Kidney (tissue), 14 donors: ENCODE measurements around the gene CAT. TPM values are rescaled to one million over a fixed set of nuclear protein-coding genes. Genes with fewer than 3 reads are reported as not detected.

Experiments
- DNase-seq, 5 donors: peaks; one replicate each; pipeline ENCODE4 v3.0.0-alpha.2; 2013 to 2020
- FAIRE-seq: peaks from 2 replicates; lab custom pipeline; 2012; peaks lifted over from hg19 to GRCh38; lab: Jason Lieb, UNC
- H3K27ac ChIP-seq, 2 donors: one replicate each; pipeline ENCODE4 v1.7.0; 2013; ENCODE audit warnings: low read depth in 2 of 2, low read length in 2 of 2, inconsistent platforms in 1 of 2
- H3K27me3 ChIP-seq: one replicate; pipeline ENCODE4 v1.7.1; 2013; ENCODE audit warnings: low read length, inconsistent platforms; ENCODE audit not compliant: control insufficient read depth, insufficient read depth
- H3K36me3 ChIP-seq, 3 donors: one replicate each; pipeline versions ENCODE4 v1.7.0 to v1.7.1; 2013; ENCODE audit warnings: low read length in 3 of 3, control low read depth in 1 of 3, inconsistent platforms in 1 of 3; ENCODE audit not compliant: insufficient read depth in 3 of 3, control insufficient read depth in 2 of 3
- H3K4me1 ChIP-seq, 3 donors: one replicate each; pipeline versions ENCODE4 v1.7.0 to v1.7.1; 2013; ENCODE audit warnings: low read length in 3 of 3, inconsistent platforms in 1 of 3, low read depth in 1 of 3; ENCODE audit not compliant: control insufficient read depth in 2 of 3, insufficient read depth in 2 of 3
- H3K4me3 ChIP-seq, 3 donors: one replicate each; pipeline versions ENCODE4 v1.7.0 to v1.8.1; 2013; ENCODE audit warnings: low read length in 3 of 3, control low read depth in 1 of 3, inconsistent platforms in 1 of 3
- H3K9ac ChIP-seq, 3 donors: one replicate each; pipeline versions ENCODE4 v1.7.0 to v1.7.1; 2013; ENCODE audit warnings: low read length in 3 of 3, control low read depth in 1 of 3, inconsistent platforms in 1 of 3
- H3K9me3 ChIP-seq, 3 donors: one replicate each; pipeline versions ENCODE4 v1.7.0 to v1.7.1; 2013; ENCODE audit warnings: low read length in 3 of 3, control low read depth in 1 of 3, inconsistent platforms in 1 of 3; ENCODE audit not compliant: control insufficient read depth in 2 of 3, insufficient read depth in 1 of 3
- intact Hi-C: fragments of 100-400 bp; cut with DNase I; formaldehyde crosslinking; loops from one replicate; pipeline ENCODE4 v1.11.1; 2022
- polyA plus RNA-seq: library from polyadenylated mRNA; stranded (reverse); fragments of 350-450 nt; fragmentation: Illumina TruSeq; extraction: RNeasy Lipid Tissue Mini Kit (QIAGEN cat#74804); gene quantifications from one replicate; pipeline ENCODE4 v1.2.3, GENCODE V29; 2014; ENCODE audit warnings: low read depth, low replicate concordance; ENCODE audit not compliant: insufficient read depth
- total RNA-seq: library from RNA; stranded (reverse); fragmentation: NEBNext Ultra II Directional; extraction: Animal tissue kit (Norgen Biotek cat#: 25700); gene quantifications from one replicate; pipeline ENCODE4 v1.2.1, GENCODE V29; 2021
- TF ChIP-seq, protein P1 (sequence below): IDR thresholded peaks from 3 replicates; pipeline ENCODE4 v1.5.1; 2012; ENCODE audit warnings: mild to moderate bottlenecking, moderate library complexity, borderline replicate concordance; ENCODE audit not compliant: insufficient read depth; ENCODE audit errors: extremely low read depth
- donor health status: control.
- donor health status: control.
- donor health status: control.
- donor health status: control.
- donor health status: control.
- donor health status: DM: yes; HTN: yes; CAD: no.
- donor health status: Normal renal cell carcinoma (clear cell type).

Gene CAT
- total and polyA plus RNA-seq, 2 donors from 2014 or later, result 84.4 to 208 TPM

DNA sequence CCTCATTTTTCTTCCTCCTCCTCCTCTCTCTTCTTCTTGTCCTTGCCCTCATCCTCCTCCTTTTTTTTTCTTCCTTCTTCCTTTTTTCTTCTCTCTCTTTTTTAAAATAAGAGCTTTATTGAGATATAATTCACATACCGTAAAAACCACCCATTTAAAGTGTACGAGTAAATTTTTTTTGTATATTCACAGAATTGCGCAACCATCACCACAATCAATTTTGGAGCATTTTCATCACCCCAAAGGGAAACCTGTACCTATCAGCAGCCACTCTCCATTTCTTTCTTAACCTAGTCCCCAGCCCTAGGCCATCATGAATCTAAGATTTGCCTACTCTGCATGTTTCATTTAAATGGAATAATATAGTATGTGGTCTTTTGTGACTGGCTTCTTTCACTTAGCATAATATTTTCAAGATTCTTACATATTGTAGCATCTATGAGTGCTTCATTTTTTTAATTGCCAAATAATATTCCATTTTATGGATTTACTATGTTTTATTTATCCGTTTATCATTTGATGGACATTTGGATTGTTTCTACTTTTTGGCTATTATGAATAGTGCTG, 35.0 kb downstream of the CAT start:
- no peak for DNase-seq
- TF ChIP-seq, protein P1, sequence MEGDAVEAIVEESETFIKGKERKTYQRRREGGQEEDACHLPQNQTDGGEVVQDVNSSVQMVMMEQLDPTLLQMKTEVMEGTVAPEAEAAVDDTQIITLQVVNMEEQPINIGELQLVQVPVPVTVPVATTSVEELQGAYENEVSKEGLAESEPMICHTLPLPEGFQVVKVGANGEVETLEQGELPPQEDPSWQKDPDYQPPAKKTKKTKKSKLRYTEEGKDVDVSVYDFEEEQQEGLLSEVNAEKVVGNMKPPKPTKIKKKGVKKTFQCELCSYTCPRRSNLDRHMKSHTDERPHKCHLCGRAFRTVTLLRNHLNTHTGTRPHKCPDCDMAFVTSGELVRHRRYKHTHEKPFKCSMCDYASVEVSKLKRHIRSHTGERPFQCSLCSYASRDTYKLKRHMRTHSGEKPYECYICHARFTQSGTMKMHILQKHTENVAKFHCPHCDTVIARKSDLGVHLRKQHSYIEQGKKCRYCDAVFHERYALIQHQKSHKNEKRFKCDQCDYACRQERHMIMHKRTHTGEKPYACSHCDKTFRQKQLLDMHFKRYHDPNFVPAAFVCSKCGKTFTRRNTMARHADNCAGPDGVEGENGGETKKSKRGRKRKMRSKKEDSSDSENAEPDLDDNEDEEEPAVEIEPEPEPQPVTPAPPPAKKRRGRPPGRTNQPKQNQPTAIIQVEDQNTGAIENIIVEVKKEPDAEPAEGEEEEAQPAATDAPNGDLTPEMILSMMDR, result no peak
- no peak overlapping the region for H3K27ac ChIP-seq
- H3K36me3 ChIP-seq, result peaks cover 0 to 31% (median 21%) of the 10 kb centered on the region in 3 donors
- no peaks in the 10 kb centered on the region for H3K27me3 ChIP-seq
- no peak overlapping the region for H3K4me3 ChIP-seq
- no peaks in the 10 kb centered on the region for H3K4me1 ChIP-seq
- no peaks in the 10 kb centered on the region for H3K9me3 ChIP-seq
- no peak for FAIRE-seq
- H3K9ac ChIP-seq, result no peak overlapping the region
- intact Hi-C loops, result no loop called here

DNA sequence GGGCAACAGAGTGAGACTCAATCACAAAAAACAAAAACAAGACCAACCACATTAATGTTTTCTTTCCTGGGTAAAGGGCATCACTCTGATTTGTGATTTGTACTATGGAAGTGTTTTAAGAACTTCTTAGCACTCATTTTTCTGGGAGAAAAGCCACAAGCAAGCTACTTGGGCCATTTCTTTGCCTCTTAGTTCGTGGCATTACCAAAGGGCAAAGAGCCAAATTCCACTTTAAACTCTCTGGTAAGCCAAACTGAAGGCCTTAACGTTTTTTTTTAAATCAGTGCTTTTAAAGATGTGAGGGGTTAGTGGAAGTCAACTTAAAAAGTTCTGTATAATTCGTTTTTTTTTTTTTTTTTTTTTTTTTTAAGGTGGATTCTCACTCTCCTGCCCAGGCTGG, 36.9 kb downstream of the CAT start:
- FAIRE-seq (no peak), DNase-seq (no peak)
- Histone ChIP-seq H3K4me1 (no peaks in the 10 kb centered on the region), H3K27ac (no peak overlapping the region), H3K4me3 (no peak overlapping the region), H3K36me3 (peaks cover 0 to 17% (median 7%) of the 10 kb centered on the region in 3 donors), H3K9ac (no peak overlapping the region), H3K9me3 (no peaks in the 10 kb centered on the region), H3K27me3 (no peaks in the 10 kb centered on the region)
- intact Hi-C loops, result no loop called here
- TF ChIP-seq, protein P1, result no peak

DNA sequence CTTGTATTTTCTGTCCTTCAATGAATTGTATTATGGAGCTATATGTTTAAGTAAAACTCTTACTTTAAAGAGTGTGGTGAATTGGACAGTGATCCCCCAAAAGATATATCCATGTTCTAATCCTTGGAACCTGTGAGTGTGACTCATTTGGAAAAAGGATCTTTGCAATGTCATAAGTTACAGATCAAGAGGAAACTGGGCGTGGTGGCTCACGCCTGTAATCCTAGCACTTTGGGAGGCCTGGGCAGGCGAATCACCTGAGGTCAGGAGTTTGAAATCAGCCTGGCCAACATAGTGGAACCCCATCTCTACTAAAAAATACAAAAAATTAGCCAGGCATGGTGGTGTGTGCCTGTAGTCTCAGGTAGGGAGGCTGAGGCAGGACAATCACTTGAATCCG, 38.1 kb downstream of the CAT start:
- FAIRE-seq (no peak), DNase-seq (no peak)
- no peaks in the 10 kb centered on the region for H3K27me3 ChIP-seq
- intact Hi-C loops, result no loop called here
- H3K9me3 ChIP-seq, result no peaks in the 10 kb centered on the region
- no peaks in the 10 kb centered on the region for H3K4me1 ChIP-seq
- peaks cover 0 to 7% (median 2%) of the 10 kb centered on the region in 3 donors for H3K36me3 ChIP-seq
- TF ChIP-seq, protein P1, result no peak
- H3K27ac ChIP-seq, result no peak overlapping the region
- no peak overlapping the region for H3K4me3 ChIP-seq
- no peak overlapping the region for H3K9ac ChIP-seq
